Measurements from ENCODE around the gene IFI6. TPM values are rescaled to one million over a fixed set of nuclear protein-coding genes. Genes with fewer than 3 reads are reported as not detected.
"Not testable (repeated sequence)": the region's sequence is repeated elsewhere in the genome, so short reads cannot be mapped to it uniquely, and the experiment has no call there.

Gene IFI6
- total RNA-seq, 1 donor: 497 TPM

DNA sequence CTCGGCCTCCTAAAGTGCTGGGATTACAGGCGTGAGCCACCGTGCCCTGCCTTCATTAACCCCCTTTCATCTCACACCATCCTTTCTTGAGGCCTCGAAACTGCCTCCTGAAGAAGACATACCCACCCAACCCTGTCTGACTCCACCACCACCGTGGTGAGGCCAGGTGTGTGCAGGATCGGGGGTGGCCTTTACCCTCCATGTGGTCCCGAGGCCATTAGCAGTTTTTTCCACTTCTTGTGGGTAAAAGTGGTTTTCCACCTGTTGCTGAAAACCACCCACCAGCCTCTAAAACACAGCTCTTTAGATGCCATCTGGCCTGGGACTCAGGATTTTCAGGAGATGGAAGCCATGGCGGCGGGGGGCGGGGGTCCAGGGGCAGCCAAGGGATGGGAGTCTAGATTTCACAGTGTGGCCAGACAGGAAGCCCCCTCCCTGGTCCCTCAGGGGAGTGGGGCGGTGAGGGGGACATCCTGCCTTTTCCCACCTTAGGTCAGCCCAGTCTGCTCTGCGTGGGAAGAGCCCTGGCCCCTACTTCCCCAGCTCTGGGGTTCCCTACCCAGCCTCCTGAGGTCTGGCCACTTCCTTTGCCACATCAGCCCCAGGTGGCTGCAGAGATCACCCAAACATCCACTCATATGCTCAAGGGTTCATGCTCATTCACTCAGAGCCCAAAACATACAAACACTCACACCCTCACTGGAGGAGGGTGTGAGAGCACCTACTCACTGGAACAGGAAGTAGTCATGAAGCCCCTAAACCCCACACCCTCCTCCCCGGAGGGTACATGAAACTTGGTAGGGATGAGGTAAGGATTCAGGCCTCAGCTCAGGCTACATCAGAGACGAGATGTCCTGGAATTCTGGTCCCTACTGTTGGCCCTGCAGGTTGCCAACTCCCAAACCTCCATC is 39.4 kb downstream of the IFI6 start:
- Histone ChIP-seq H2AFZ (ENCODE audit: low read length) (no peak overlapping the region), H3K4me1 (ENCODE audit: insufficient read depth, low read length) (peaks cover 6% of the 10 kb centered on the region), H4K20me1 (ENCODE audit: insufficient read depth, low read length) (no peaks in the 10 kb centered on the region), H3K27me3 (ENCODE audit: insufficient read depth, low read length) (peaks cover 17% of the 10 kb centered on the region), H3K27ac (ENCODE audit: low read depth, low read length) (no peak overlapping the region), H3K79me2 (ENCODE audit: insufficient read depth, low read length) (no peaks in the 10 kb centered on the region), H3K36me3 (ENCODE audit: insufficient read depth, low read length) (no peaks in the 10 kb centered on the region), H3K9me3 (ENCODE audit: low read depth, low read length) (no peaks in the 10 kb centered on the region), H3K4me3 (ENCODE audit: insufficient read depth, low read length) (no peak overlapping the region), H3K4me2 (ENCODE audit: insufficient read depth, low read length) (no peak overlapping the region)
- TF ChIP-seq, protein P1, sequence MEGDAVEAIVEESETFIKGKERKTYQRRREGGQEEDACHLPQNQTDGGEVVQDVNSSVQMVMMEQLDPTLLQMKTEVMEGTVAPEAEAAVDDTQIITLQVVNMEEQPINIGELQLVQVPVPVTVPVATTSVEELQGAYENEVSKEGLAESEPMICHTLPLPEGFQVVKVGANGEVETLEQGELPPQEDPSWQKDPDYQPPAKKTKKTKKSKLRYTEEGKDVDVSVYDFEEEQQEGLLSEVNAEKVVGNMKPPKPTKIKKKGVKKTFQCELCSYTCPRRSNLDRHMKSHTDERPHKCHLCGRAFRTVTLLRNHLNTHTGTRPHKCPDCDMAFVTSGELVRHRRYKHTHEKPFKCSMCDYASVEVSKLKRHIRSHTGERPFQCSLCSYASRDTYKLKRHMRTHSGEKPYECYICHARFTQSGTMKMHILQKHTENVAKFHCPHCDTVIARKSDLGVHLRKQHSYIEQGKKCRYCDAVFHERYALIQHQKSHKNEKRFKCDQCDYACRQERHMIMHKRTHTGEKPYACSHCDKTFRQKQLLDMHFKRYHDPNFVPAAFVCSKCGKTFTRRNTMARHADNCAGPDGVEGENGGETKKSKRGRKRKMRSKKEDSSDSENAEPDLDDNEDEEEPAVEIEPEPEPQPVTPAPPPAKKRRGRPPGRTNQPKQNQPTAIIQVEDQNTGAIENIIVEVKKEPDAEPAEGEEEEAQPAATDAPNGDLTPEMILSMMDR (IDR thresholded peaks at IDR 0.05; ENCODE audit: extremely low read depth, low read depth, low read length): no peak
- peak; percentile 76 for DNase-seq (ENCODE audit: insufficient read length, low spot score, missing footprints)

DNA sequence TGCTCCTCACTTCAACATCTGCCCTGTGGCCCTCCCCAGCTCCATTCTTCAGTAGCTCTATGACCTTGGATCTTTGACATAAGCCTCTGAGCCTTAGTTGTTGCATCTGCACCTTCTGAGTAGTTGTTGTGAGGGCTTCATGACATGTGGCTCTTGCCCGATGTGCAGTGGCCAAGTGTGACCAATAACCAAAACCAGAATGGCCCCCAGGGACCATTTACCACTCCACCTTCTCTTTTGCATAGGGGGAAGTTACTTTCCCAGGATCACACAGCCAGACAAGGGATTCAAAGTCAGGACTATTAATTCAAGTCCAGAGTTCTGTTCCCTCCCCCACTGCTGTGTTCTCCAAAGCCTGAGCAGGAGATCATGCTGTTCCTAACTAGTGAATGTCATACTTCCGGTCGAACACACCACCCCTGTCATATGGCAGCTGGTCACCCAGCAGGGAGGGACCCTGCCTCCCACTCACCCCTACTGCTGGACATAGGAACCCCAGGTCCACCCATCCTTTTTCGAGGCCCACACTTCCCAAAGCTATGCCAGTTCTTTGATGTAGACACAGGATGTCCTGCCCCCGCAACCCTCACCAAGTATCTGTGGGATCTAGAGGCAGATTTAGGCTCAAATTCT is 41.0 kb downstream of the IFI6 start:
- Histone ChIP-seq H3K79me2 (ENCODE audit: insufficient read depth, low read length) (no peaks in the 10 kb centered on the region), H3K36me3 (ENCODE audit: insufficient read depth, low read length) (no peaks in the 10 kb centered on the region), H3K4me3 (ENCODE audit: insufficient read depth, low read length) (no peak overlapping the region), H3K4me1 (ENCODE audit: insufficient read depth, low read length) (peaks cover 6% of the 10 kb centered on the region), H3K4me2 (ENCODE audit: insufficient read depth, low read length) (no peak overlapping the region), H2AFZ (ENCODE audit: low read length) (peak overlapping the region; percentile 57), H3K27ac (ENCODE audit: low read depth, low read length) (no peak overlapping the region), H4K20me1 (ENCODE audit: insufficient read depth, low read length) (no peaks in the 10 kb centered on the region), H3K27me3 (ENCODE audit: insufficient read depth, low read length) (peaks cover 17% of the 10 kb centered on the region), H3K9me3 (ENCODE audit: low read depth, low read length) (no peaks in the 10 kb centered on the region)
- peak; percentile 1 for DNase-seq (ENCODE audit: insufficient read length, low spot score, missing footprints)
- TF ChIP-seq, protein P1 (IDR thresholded peaks at IDR 0.05; ENCODE audit: extremely low read depth, low read depth, low read length): no peak

- Histone ChIP-seq H2AFZ (ENCODE audit: low read length) (peak overlapping the region; percentile 56), H3K4me1 (ENCODE audit: insufficient read depth, low read length) (peaks cover 3% of the 10 kb centered on the region)
- TF ChIP-seq, protein P1 (IDR thresholded peaks at IDR 0.05; ENCODE audit: extremely low read depth, low read depth, low read length): no peak
These were observed 43.3 kb downstream of the IFI6 start for GRCh38 chr1:27628712-27629111.

GRCh38 chr1:27627733-27628132 is 44.3 kb downstream of the IFI6 start:
- H3K4me2 ChIP-seq (ENCODE audit: insufficient read depth, low read length); H3K27me3 ChIP-seq (ENCODE audit: insufficient read depth, low read length); H3K4me3 ChIP-seq (ENCODE audit: insufficient read depth, low read length); H3K9me3 ChIP-seq (ENCODE audit: low read depth, low read length); DNase-seq (ENCODE audit: insufficient read length, low spot score, missing footprints); H2AFZ ChIP-seq (ENCODE audit: low read length); H3K4me1 ChIP-seq (ENCODE audit: insufficient read depth, low read length); H4K20me1 ChIP-seq (ENCODE audit: insufficient read depth, low read length); H3K27ac ChIP-seq (ENCODE audit: low read depth, low read length); H3K36me3 ChIP-seq (ENCODE audit: insufficient read depth, low read length); H3K79me2 ChIP-seq (ENCODE audit: insufficient read depth, low read length): not testable (repeated sequence)

More at GRCh38 chr1:27628712-27629111, 43.3 kb downstream of the IFI6 start:
- no peak overlapping the region for H3K4me2 ChIP-seq (ENCODE audit: insufficient read depth, low read length)
- no peak overlapping the region for H3K27ac ChIP-seq (ENCODE audit: low read depth, low read length)
- DNase-seq (ENCODE audit: insufficient read length, low spot score, missing footprints): peak; percentile 22
- no peaks in the 10 kb centered on the region for H3K9me3 ChIP-seq (ENCODE audit: low read depth, low read length)
- no peaks in the 10 kb centered on the region for H3K79me2 ChIP-seq (ENCODE audit: insufficient read depth, low read length)
- H3K27me3 ChIP-seq (ENCODE audit: insufficient read depth, low read length): peaks cover 3% of the 10 kb centered on the region
- no peaks in the 10 kb centered on the region for H4K20me1 ChIP-seq (ENCODE audit: insufficient read depth, low read length)
- H3K4me3 ChIP-seq (ENCODE audit: insufficient read depth, low read length): no peak overlapping the region
- no peaks in the 10 kb centered on the region for H3K36me3 ChIP-seq (ENCODE audit: insufficient read depth, low read length)

All from osteoblast (primary cell).